ENCODE measurements around the gene MMP1. TPM values are rescaled to one million over a fixed set of nuclear protein-coding genes. Genes with fewer than 3 reads are reported as not detected.
"Not testable (repeated sequence)": the region's sequence is repeated elsewhere in the genome, so short reads cannot be mapped to it uniquely, and the experiment has no call there.

Gene MMP1
- total RNA-seq, 6 experiments from 2014 or later = 523 to 1,218 (median 1,082) TPM

DNA sequence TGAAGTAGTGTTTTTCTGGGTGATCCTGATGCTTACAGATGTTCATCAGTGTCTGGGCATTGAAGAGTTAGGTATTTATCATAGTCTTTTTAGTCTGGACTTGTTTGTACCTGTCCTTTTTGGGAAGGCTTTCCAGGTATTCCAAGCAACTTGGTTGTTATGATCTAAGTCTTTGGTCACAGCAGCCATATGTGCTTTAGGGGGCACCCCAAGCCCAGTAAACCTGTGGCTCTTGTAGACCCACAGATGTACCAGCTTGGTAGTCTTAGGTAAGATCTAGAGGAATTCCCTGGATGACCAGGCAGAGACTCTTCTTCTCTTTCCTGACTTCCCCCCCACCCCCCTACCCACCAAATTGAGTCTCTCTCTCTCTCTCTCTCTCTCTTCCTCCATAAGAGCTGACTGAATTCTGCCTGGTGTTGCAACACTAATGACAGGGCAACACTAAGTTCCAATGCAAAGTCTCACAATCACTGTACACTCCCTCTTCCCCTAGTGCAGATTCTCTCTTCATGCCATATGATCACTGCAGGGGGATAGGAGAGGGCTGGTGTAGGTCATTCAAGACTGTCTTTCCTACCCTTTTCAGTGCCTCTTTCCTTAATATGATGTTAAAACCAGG is 48.7 kb downstream of the MMP1 start:
- Mint-ChIP-seq H3K27me3 (ENCODE audit: insufficient read depth) (peaks cover 39% of the 10 kb centered on the region), H3K27ac (no peak overlapping the region), H3K4me1 (ENCODE audit: low read depth) (no peaks in the 10 kb centered on the region), H3K4me3 (no peak overlapping the region), H3K36me3 (ENCODE audit: low read depth) (peaks cover 6% of the 10 kb centered on the region), H3K9me3 (peaks cover 13% of the 10 kb centered on the region)
- DNase-seq = no peak
- TF ChIP-seq, protein P1, sequence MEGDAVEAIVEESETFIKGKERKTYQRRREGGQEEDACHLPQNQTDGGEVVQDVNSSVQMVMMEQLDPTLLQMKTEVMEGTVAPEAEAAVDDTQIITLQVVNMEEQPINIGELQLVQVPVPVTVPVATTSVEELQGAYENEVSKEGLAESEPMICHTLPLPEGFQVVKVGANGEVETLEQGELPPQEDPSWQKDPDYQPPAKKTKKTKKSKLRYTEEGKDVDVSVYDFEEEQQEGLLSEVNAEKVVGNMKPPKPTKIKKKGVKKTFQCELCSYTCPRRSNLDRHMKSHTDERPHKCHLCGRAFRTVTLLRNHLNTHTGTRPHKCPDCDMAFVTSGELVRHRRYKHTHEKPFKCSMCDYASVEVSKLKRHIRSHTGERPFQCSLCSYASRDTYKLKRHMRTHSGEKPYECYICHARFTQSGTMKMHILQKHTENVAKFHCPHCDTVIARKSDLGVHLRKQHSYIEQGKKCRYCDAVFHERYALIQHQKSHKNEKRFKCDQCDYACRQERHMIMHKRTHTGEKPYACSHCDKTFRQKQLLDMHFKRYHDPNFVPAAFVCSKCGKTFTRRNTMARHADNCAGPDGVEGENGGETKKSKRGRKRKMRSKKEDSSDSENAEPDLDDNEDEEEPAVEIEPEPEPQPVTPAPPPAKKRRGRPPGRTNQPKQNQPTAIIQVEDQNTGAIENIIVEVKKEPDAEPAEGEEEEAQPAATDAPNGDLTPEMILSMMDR (IDR thresholded peaks at IDR 0.05) = no peak

DNA sequence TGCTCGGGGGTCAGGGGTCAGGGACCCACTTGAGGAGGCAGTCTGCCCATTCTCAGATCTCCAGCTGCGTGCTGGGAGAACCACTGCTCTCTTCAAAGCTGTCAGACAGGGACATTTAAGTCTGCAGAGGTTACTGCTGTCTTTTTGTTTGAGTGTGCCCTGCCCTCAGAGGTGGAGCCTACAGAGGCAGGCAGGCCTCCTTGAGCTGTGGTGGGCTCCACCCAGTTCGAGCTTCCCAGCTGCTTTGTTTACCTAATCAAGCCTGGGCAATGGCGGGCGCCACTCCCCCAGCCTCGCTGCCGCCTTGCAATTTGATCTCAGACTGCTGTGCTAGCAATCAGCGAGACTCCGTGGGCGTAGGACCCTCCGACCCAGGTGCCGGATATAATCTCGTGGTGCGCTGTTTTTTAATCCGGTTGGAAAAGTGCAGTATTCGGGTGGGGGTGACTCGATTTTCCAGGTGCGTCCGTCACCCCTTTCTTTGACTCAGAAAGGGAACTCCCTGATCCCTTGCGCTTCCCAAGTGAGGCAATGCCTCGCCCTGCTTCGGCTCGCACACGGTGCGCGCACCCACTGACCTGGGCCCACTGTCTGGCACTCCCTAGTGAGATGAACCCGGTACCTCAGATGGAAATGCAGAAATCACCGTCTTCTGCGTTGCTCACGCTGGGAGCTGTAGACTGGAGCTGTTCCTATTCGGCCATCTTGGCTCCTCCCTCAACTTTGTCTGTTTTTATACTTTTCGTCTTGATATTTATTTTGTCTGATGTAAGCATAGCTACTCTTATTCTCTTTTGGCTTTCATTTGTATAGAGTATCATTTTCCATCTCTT is 51.0 kb downstream of the MMP1 start:
- H3K9me3 Mint-ChIP-seq = peaks cover 13% of the 10 kb centered on the region
- H3K27me3 Mint-ChIP-seq (ENCODE audit: insufficient read depth) = peaks cover 27% of the 10 kb centered on the region
- H3K4me3 Mint-ChIP-seq; H3K36me3 Mint-ChIP-seq (ENCODE audit: low read depth); H3K4me1 Mint-ChIP-seq (ENCODE audit: low read depth); H3K27ac Mint-ChIP-seq; DNase-seq: not testable (repeated sequence)

Other genes with a start within 250 kb of the MMP1 start
- not detected for gene MMP20, start 172.8 kb downstream of the MMP1 start, total RNA-seq (2021; fragmentation: NEBNext Ultra II Directional; extraction: Animal tissue kit (Norgen Biotek cat#: 25700))
- not detected for gene MMP27, start 92.4 kb downstream of the MMP1 start, total RNA-seq (2021; fragmentation: NEBNext Ultra II Directional; extraction: Animal tissue kit (Norgen Biotek cat#: 25700))
- gene MMP8, start 73.2 kb downstream of the MMP1 start, total RNA-seq (2021; fragmentation: NEBNext Ultra II Directional; extraction: Animal tissue kit (Norgen Biotek cat#: 25700)) = not detected
- gene MMP10, start 17.5 kb downstream of the MMP1 start, total RNA-seq (2021; fragmentation: NEBNext Ultra II Directional; extraction: Animal tissue kit (Norgen Biotek cat#: 25700)) = 1 to 10 TPM in 4 of 6 experiments, under 1 TPM in 2; 0.33 to 3.9 (median 1.1) TPM
- 100 to 1,000 TPM in 1 of 6 experiments, 10 to 100 TPM in 5; 35.4 to 112 (median 42.1) TPM for gene MMP3, start 45.4 kb upstream of the MMP1 start, total RNA-seq (2021; fragmentation: NEBNext Ultra II Directional; extraction: Animal tissue kit (Norgen Biotek cat#: 25700))
- gene MMP12, start 76.8 kb upstream of the MMP1 start, total RNA-seq (2021; fragmentation: NEBNext Ultra II Directional; extraction: Animal tissue kit (Norgen Biotek cat#: 25700)) = 1 to 10 TPM in 1 of 6 experiments, under 1 TPM in 5; 0.20 to 1.2 (median 0.31) TPM
- not detected for gene MMP13, start 157.6 kb upstream of the MMP1 start, total RNA-seq (2021; fragmentation: NEBNext Ultra II Directional; extraction: Animal tissue kit (Norgen Biotek cat#: 25700))

Measured in HFFc6 (cell line).